ENCODE results near the gene IGSF22. TPM values are rescaled to one million over a fixed set of nuclear protein-coding genes. Genes with fewer than 3 reads are reported as not detected.
"Not testable (repeated sequence)": the region's sequence is repeated elsewhere in the genome, so short reads cannot be mapped to it uniquely, and the experiment has no call there.

The IGSF22 gene
- polyA plus RNA-seq, 1 donor from 2014 or later = 0.68 TPM

GRCh38 chr11:18668131-18668530, 57.9 kb downstream of the IGSF22 start:
- no peak overlapping the region for H3K4me3 ChIP-seq (ENCODE audit: low read length)
- H3K27ac ChIP-seq (ENCODE audit: low read length) = no peak overlapping the region
- H2AFZ ChIP-seq (ENCODE audit: low read depth, low read length) = no peak overlapping the region
- no peak overlapping the region for H3K9ac ChIP-seq (ENCODE audit: low read length)
- H3K9me3 ChIP-seq (ENCODE audit: low read length) = no peaks in the 10 kb centered on the region
- no peaks in the 10 kb centered on the region for H3F3A ChIP-seq (ENCODE audit: insufficient read depth, low read length, poor library complexity, severe bottlenecking)
- no peaks in the 10 kb centered on the region for H3K79me2 ChIP-seq (replicated peaks; ENCODE audit: insufficient read depth, low read length)
- TF ChIP-seq CTCF (IDR thresholded peaks at IDR 0.05; ENCODE audit: poor library complexity, severe bottlenecking) (no peak), POLR2AphosphoS5 (IDR thresholded peaks at IDR 0.05) (no peak), RAD21 (conservative IDR thresholded peaks at IDR 0.05) (no peak), MXI1 (conservative IDR thresholded peaks at IDR 0.05; ENCODE audit: poor library complexity, severe bottlenecking) (no peak), REST (IDR thresholded peaks at IDR 0.05; ENCODE audit: borderline replicate concordance) (no peak), TAF1 (IDR thresholded peaks at IDR 0.05; ENCODE audit: low read depth) (no peak), EP300 (conservative IDR thresholded peaks at IDR 0.05; ENCODE audit: poor library complexity, severe bottlenecking) (no peak), SMC3 (conservative IDR thresholded peaks at IDR 0.05; ENCODE audit: poor library complexity) (no peak), EZH2 (IDR thresholded peaks at IDR 0.05; ENCODE audit: borderline replicate concordance, insufficient read depth, low read length, poor library complexity, severe bottlenecking) (no peak)
- no peak overlapping the region for H3K4me2 ChIP-seq (ENCODE audit: low read length)
- no peaks in the 10 kb centered on the region for H4K20me1 ChIP-seq (ENCODE audit: insufficient read depth)
- no peaks in the 10 kb centered on the region for H3K27me3 ChIP-seq (ENCODE audit: insufficient read depth, low read depth, low read length)
- H3K36me3 ChIP-seq (ENCODE audit: insufficient read depth, low read length) = no peaks in the 10 kb centered on the region
- H3K9me2 ChIP-seq (ENCODE audit: insufficient read depth, low read length) = no peaks in the 10 kb centered on the region

GRCh38 chr11:18665353-18665872, 60.6 kb downstream of the IGSF22 start:
- H2AFZ ChIP-seq (ENCODE audit: low read depth, low read length); H3K4me2 ChIP-seq (ENCODE audit: low read length); H3K27ac ChIP-seq (ENCODE audit: low read length); H3K9me3 ChIP-seq (ENCODE audit: low read length); H3K9me2 ChIP-seq (ENCODE audit: insufficient read depth, low read length); H3K4me3 ChIP-seq (ENCODE audit: low read length); H3F3A ChIP-seq (ENCODE audit: insufficient read depth, low read length, poor library complexity, severe bottlenecking); H3K36me3 ChIP-seq (ENCODE audit: insufficient read depth, low read length); H3K27me3 ChIP-seq (ENCODE audit: insufficient read depth, low read depth, low read length); H3K79me2 ChIP-seq (replicated peaks; ENCODE audit: insufficient read depth, low read length); H4K20me1 ChIP-seq (ENCODE audit: insufficient read depth); H3K9ac ChIP-seq (ENCODE audit: low read length): not testable (repeated sequence)

- H3F3A ChIP-seq (ENCODE audit: insufficient read depth, low read length, poor library complexity, severe bottlenecking) = no peaks in the 10 kb centered on the region
- no peaks in the 10 kb centered on the region for H3K9me2 ChIP-seq (ENCODE audit: insufficient read depth, low read length)
- H3K9me3 ChIP-seq (ENCODE audit: low read length) = no peaks in the 10 kb centered on the region
- H3K4me2 ChIP-seq (ENCODE audit: low read length) = no peak overlapping the region
- no peak overlapping the region for H2AFZ ChIP-seq (ENCODE audit: low read depth, low read length)
- TF ChIP-seq CTCF (IDR thresholded peaks at IDR 0.05; ENCODE audit: poor library complexity, severe bottlenecking) (no peak), MXI1 (conservative IDR thresholded peaks at IDR 0.05; ENCODE audit: poor library complexity, severe bottlenecking) (no peak), RAD21 (conservative IDR thresholded peaks at IDR 0.05) (no peak), EZH2 (IDR thresholded peaks at IDR 0.05; ENCODE audit: borderline replicate concordance, insufficient read depth, low read length, poor library complexity, severe bottlenecking) (no peak), REST (IDR thresholded peaks at IDR 0.05; ENCODE audit: borderline replicate concordance) (no peak), TAF1 (IDR thresholded peaks at IDR 0.05; ENCODE audit: low read depth) (no peak), POLR2AphosphoS5 (IDR thresholded peaks at IDR 0.05) (no peak), EP300 (conservative IDR thresholded peaks at IDR 0.05; ENCODE audit: poor library complexity, severe bottlenecking) (no peak), SMC3 (conservative IDR thresholded peaks at IDR 0.05; ENCODE audit: poor library complexity) (no peak)
- H3K4me3 ChIP-seq (ENCODE audit: low read length) = no peak overlapping the region
- no peaks in the 10 kb centered on the region for H3K27me3 ChIP-seq (ENCODE audit: insufficient read depth, low read depth, low read length)
- no peaks in the 10 kb centered on the region for H3K79me2 ChIP-seq (replicated peaks; ENCODE audit: insufficient read depth, low read length)
- no peak overlapping the region for H3K27ac ChIP-seq (ENCODE audit: low read length)
- H3K36me3 ChIP-seq (ENCODE audit: insufficient read depth, low read length) = no peaks in the 10 kb centered on the region
- H4K20me1 ChIP-seq (ENCODE audit: insufficient read depth) = no peaks in the 10 kb centered on the region
- H3K9ac ChIP-seq (ENCODE audit: low read length) = no peak overlapping the region
Observed at GRCh38 chr11:18657673-18658072, 68.3 kb downstream of the IGSF22 start.
